Osteocyte (in vitro differentiated cells): ENCODE measurements around the gene BATF. TPM values are rescaled to one million over a fixed set of nuclear protein-coding genes. Genes with fewer than 3 reads are reported as not detected.
A peak's percentile ranks its signal among the peaks of the same experiment; 100 is the strongest.

Experiments used
- DNase-seq: peaks from one replicate; pipeline ENCODE4 v3.0.0; 2021; ENCODE audit warnings: mixed read lengths; ENCODE audit not compliant: unreplicated experiment; ENCODE audit errors: extremely low spot score
- H3K27ac Mint-ChIP-seq: one replicate; pipeline ENCODE4 v1.8.0; 2021; ENCODE audit warnings: mild to moderate bottlenecking, mixed read lengths; ENCODE audit not compliant: unreplicated experiment
- H3K27me3 Mint-ChIP-seq: one replicate; pipeline ENCODE4 v1.8.0; 2021; ENCODE audit warnings: mixed read lengths; ENCODE audit not compliant: unreplicated experiment
- H3K36me3 Mint-ChIP-seq: one replicate; pipeline ENCODE4 v1.8.0; 2021; ENCODE audit warnings: mixed read lengths; ENCODE audit not compliant: unreplicated experiment
- H3K4me1 Mint-ChIP-seq: one replicate; pipeline ENCODE4 v1.8.0; 2021; ENCODE audit warnings: mixed read lengths; ENCODE audit not compliant: unreplicated experiment
- H3K4me3 Mint-ChIP-seq: one replicate; pipeline ENCODE4 v1.8.0; 2021; ENCODE audit warnings: mild to moderate bottlenecking, moderate library complexity, mixed read lengths; ENCODE audit not compliant: unreplicated experiment
- H3K9me3 Mint-ChIP-seq: one replicate; pipeline ENCODE4 v1.8.0; 2021; ENCODE audit warnings: mixed read lengths; ENCODE audit not compliant: unreplicated experiment
- total RNA-seq: library from RNA; stranded (reverse); gene quantifications from 2 replicates; pipeline ENCODE4 v1.2.1, GENCODE V29; 2021
- TF ChIP-seq, protein P1 (sequence below): fragments of 200-600 bp; sonication (generic); IDR thresholded peaks from 2 replicates; pipeline ENCODE4 v1.5.0; 2021; ENCODE audit warnings: antibody characterized with exemption, mild to moderate bottlenecking, moderate library complexity

Gene BATF
- total RNA-seq, 1 donor from 2014 or later = not detected

DNA sequence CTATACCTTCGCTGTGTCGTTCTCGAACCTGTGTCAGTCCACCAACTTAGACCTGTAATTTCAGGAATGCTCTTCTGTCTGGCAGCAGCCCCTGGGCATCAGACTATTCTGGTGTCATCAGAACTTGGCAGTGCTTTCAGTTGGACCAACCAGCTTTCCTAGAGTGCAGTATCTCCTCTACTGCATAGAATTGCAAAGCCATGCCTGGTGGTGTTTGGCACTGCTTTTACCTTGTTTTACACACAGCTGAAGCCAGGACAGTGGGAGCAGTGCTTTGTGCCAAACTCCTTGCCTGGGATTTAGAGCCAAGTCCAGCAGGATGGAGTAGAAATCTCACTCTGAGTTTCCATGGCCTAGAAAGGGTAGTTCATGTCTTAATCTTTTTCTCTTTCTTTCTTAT lies 57.6 kb downstream of the BATF start:
- no peak for DNase-seq
- H3K27me3 Mint-ChIP-seq = peaks cover 12% of the 10 kb centered on the region
- H3K36me3 Mint-ChIP-seq = no peaks in the 10 kb centered on the region
- TF ChIP-seq, protein P1, sequence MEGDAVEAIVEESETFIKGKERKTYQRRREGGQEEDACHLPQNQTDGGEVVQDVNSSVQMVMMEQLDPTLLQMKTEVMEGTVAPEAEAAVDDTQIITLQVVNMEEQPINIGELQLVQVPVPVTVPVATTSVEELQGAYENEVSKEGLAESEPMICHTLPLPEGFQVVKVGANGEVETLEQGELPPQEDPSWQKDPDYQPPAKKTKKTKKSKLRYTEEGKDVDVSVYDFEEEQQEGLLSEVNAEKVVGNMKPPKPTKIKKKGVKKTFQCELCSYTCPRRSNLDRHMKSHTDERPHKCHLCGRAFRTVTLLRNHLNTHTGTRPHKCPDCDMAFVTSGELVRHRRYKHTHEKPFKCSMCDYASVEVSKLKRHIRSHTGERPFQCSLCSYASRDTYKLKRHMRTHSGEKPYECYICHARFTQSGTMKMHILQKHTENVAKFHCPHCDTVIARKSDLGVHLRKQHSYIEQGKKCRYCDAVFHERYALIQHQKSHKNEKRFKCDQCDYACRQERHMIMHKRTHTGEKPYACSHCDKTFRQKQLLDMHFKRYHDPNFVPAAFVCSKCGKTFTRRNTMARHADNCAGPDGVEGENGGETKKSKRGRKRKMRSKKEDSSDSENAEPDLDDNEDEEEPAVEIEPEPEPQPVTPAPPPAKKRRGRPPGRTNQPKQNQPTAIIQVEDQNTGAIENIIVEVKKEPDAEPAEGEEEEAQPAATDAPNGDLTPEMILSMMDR = no peak
- peaks cover 12% of the 10 kb centered on the region for H3K4me1 Mint-ChIP-seq
- H3K4me3 Mint-ChIP-seq = peak overlapping the region; percentile 53
- no peaks in the 10 kb centered on the region for H3K9me3 Mint-ChIP-seq
- no peak overlapping the region for H3K27ac Mint-ChIP-seq

DNA sequence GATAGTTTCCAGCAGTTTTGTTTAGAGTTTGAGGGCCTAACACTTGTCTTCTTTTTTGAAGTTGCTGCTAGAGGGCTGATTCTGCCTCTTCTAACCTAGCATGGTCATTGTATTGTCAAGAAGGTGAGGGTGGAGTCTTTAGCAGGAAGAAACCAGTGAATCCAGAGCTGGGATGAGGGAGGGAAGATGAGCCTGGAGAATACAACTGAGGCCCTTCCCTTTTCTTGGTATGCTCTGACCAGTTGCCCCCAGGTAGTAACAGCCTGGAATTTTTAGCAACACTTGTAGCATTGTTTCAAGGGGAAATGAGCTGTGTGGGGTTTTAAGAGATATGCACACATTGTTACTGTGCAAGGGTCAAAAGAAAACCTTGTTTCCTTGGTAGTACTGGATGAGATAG lies 65.1 kb downstream of the BATF start:
- H3K4me3 Mint-ChIP-seq = no peak overlapping the region
- H3K9me3 Mint-ChIP-seq = no peaks in the 10 kb centered on the region

DNA sequence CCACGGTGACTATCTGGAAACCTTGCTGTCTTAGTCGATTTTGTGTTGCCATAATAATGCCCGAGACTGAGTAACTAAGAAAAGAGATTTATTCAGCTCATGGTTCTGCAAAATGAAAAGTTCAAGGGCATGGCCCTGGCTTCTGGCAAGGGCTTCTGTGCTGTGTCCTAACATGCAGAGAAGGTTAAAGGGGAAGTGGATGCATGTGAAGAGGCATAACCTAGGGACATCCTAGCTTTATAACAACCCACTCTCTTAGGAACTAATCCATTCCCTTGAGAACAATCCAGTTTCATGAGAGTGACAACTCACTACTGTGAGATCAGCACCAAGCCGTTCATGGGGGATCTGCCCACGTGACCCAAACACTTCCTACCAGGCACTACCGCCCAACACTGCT lies 67.7 kb downstream of the BATF start:
- H3K9me3 Mint-ChIP-seq = peaks cover 4% of the 10 kb centered on the region
- H3K4me3 Mint-ChIP-seq = no peak overlapping the region
- peaks cover 3% of the 10 kb centered on the region for H3K36me3 Mint-ChIP-seq
- DNase-seq = no peak
- TF ChIP-seq, protein P1 = no peak
- no peak overlapping the region for H3K27ac Mint-ChIP-seq
- peaks cover 58% of the 10 kb centered on the region for H3K27me3 Mint-ChIP-seq
- H3K4me1 Mint-ChIP-seq = no peaks in the 10 kb centered on the region

More for the DNA sequence above, 65.1 kb downstream of the BATF start:
- Mint-ChIP-seq H3K27me3 (peaks cover 52% of the 10 kb centered on the region), H3K36me3 (no peaks in the 10 kb centered on the region), H3K4me1 (no peaks in the 10 kb centered on the region), H3K27ac (no peak overlapping the region)
- no peak for DNase-seq
- TF ChIP-seq, protein P1 = no peak

DNA sequence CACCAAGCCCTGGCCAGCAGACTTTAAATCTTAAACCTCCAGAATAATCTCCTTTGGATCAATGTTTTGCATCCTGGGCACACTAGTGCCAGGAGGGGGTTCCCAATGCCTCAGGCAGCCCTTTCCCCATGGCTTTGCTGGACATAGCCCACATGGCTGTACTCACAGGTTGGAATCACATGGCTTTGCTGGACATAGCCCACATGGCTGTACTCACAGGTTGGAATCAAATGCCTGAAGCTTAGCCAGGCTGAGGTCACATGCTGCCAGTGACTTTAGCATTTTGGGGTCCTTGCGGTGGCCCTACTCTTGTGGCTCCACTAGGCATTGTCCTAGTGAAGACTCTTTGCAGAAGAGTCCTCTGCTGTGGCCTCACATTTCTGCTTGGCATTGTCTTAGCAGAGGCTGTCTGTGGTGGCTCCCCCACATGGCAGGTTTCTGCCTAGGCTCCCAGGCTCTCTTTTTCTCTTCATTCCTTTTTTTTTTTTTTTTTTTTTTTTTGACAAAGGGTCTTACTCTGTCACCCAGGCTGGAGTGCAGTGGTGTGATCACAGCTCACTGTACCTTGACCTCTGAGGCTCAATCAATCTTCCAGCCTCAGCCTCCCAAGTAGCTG lies 69.2 kb downstream of the BATF start:
- Mint-ChIP-seq H3K4me1 (no peaks in the 10 kb centered on the region), H3K27ac (no peak overlapping the region), H3K9me3 (peaks cover 4% of the 10 kb centered on the region), H3K36me3 (peaks cover 3% of the 10 kb centered on the region), H3K27me3 (peaks cover 52% of the 10 kb centered on the region), H3K4me3 (no peak overlapping the region)
- TF ChIP-seq, protein P1 = no peak
- DNase-seq = no peak

DNA sequence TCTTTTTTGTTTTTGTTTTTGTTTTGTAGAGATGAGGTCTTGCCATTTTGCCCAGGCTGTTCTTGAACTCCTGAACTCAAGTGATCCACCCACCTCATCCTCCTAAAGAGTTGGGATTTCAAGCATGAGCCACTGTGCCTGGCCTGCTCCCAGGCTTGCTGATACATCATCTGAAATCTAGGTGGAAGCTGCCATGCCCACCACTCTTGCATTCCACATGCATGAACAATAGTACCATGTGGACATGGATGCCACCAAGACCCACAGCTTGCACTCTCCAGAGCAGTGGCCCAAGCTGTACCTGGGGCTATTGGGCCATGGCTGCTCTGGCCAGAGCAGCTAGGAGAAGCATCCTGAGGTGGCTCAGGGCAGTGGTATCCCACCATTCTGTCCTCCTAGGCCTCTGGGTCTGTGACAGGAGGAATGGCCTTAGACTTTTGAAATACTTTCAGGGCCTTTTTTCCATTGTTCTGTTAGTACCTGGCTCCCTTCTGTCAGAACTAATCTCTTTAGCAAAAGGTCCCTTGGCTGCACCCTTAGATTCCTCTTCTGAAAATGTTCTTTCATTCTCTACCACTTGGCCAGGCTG lies 69.8 kb downstream of the BATF start:
- H3K27me3 Mint-ChIP-seq = peaks cover 46% of the 10 kb centered on the region
- TF ChIP-seq, protein P1 = no peak
- no peak overlapping the region for H3K27ac Mint-ChIP-seq
- peaks cover 4% of the 10 kb centered on the region for H3K9me3 Mint-ChIP-seq
- H3K4me1 Mint-ChIP-seq = no peaks in the 10 kb centered on the region
- H3K36me3 Mint-ChIP-seq = peaks cover 3% of the 10 kb centered on the region
- no peak overlapping the region for H3K4me3 Mint-ChIP-seq
- no peak for DNase-seq
